SK-N-SH (cell line): Measurements from ENCODE around the gene MECP2. TPM values are rescaled to one million over a fixed set of nuclear protein-coding genes. Genes with fewer than 3 reads are reported as not detected.

Source experiments
- CTCF ChIA-PET: fragments of 300-600, 350-600 bp; formaldehyde crosslinking; extraction: SDS; loops from one replicate; lab custom pipeline; 2021; lab: Yijun Ruan, JAX
- POLR2A ChIA-PET: fragments of 350-600 bp; sonication (Branson Sonifier 250); formaldehyde crosslinking; extraction: SDS; loops from one replicate; lab custom pipeline; 2020; ENCODE audit warnings: antibody characterized with exemption, inconsistent platforms; lab: Yijun Ruan, JAX
- DNase-seq: peaks from one replicate; pipeline ENCODE4 v3.0.0; 2012
- H2AFZ ChIP-seq: fragments of 200-600 bp; sonication (generic); 2 replicates; pipeline ENCODE4 v1.8.1; 2016; ENCODE audit warnings: antibody characterized with exemption, mild to moderate bottlenecking, low read depth
- H3F3A ChIP-seq: fragments of 200-600 bp; sonication (generic); replicated peaks from 2 replicates; pipeline ENCODE3; 2016; ENCODE audit warnings: antibody characterized with exemption, mild to moderate bottlenecking; ENCODE audit not compliant: insufficient read depth
- H3K27ac ChIP-seq, 2 experiments: fragments of 200-500 bp in 1 of 2; fragments of 200-600 bp in 1 of 2; sonication (Bioruptor generic) in 1 of 2; sonication (generic), shearing (Covaris generic) in 1 of 2; 2 replicates each; pipeline versions ENCODE4 v1.5.1 to v1.6.1; 2014 to 2016; ENCODE audit warnings: low read depth in 2 of 2, inconsistent platforms in 1 of 2, low read length in 1 of 2, mild to moderate bottlenecking in 1 of 2, mixed read lengths in 1 of 2
- H3K27me3 ChIP-seq: fragments of 200-600 bp; sonication (generic), shearing (Covaris generic); 2 replicates; pipeline ENCODE4 v1.6.1; 2016; ENCODE audit warnings: mixed run types; ENCODE audit not compliant: insufficient read depth
- H3K36me3 ChIP-seq, 2 experiments: fragments of 200-500 bp in 1 of 2; fragments of 200-600 bp in 1 of 2; sonication (Bioruptor generic) in 1 of 2; sonication (generic) in 1 of 2; replicated peaks in 1 of 2; 2 replicates each; pipeline versions ENCODE3 to v1.5.1; 2014 to 2016; ENCODE audit warnings: low read length in 1 of 2, mild to moderate bottlenecking in 1 of 2; ENCODE audit not compliant: insufficient read depth in 2 of 2, control insufficient read depth in 1 of 2
- H3K4me1 ChIP-seq, 2 experiments: fragments of 200-500 bp in 1 of 2; fragments of 200-600 bp in 1 of 2; sonication (Bioruptor generic) in 1 of 2; sonication (generic), shearing (Covaris generic) in 1 of 2; 2 replicates each; pipeline versions ENCODE4 v1.5.1 to v1.6.1; 2014 to 2016; ENCODE audit warnings: low read depth in 1 of 2, low read length in 1 of 2, mixed run types in 1 of 2; ENCODE audit not compliant: insufficient read depth in 2 of 2, control insufficient read depth in 1 of 2
- H3K4me2 ChIP-seq: fragments of 200-600 bp; sonication (generic), shearing (Covaris generic); 2 replicates; pipeline ENCODE4 v1.6.1; 2017; ENCODE audit warnings: mixed run types
- H3K4me3 ChIP-seq, 2 experiments: fragments of 200-500 bp in 1 of 2; fragments of 200-600 bp in 1 of 2; sonication (Bioruptor generic) in 1 of 2; sonication (generic), shearing (Covaris generic) in 1 of 2; 2 replicates each; pipeline versions ENCODE4 v1.5.1 to v1.8.1; 2014 to 2016; ENCODE audit warnings: low read depth in 2 of 2, inconsistent platforms in 1 of 2, low read length in 1 of 2, mild to moderate bottlenecking in 1 of 2, mixed read lengths in 1 of 2, moderate library complexity in 1 of 2
- H3K79me2 ChIP-seq: fragments of 200-600 bp; sonication (generic); 2 replicates; pipeline ENCODE4 v1.8.1; 2017; ENCODE audit warnings: mild to moderate bottlenecking; ENCODE audit not compliant: insufficient read depth
- H3K9ac ChIP-seq: fragments of 200-600 bp; sonication (generic); 2 replicates; pipeline ENCODE4 v1.6.1; 2017; ENCODE audit warnings: mixed run types
- H3K9me2 ChIP-seq: fragments of 200-600 bp; sonication (generic); 2 replicates; pipeline ENCODE4 v1.6.1; 2017; ENCODE audit warnings: mixed run types
- H3K9me3 ChIP-seq: fragments of 200-600 bp; sonication (generic); 2 replicates; pipeline ENCODE4 v1.6.1; 2017; ENCODE audit warnings: mixed run types, mild to moderate bottlenecking, moderate library complexity
- H4K20me1 ChIP-seq: fragments of 200-600 bp; sonication (generic); 2 replicates; pipeline ENCODE4 v1.6.1; 2017; ENCODE audit warnings: mild to moderate bottlenecking, mixed run types; ENCODE audit not compliant: insufficient read depth
- CHD2 ChIP-seq: fragments of 150-350 bp; IDR thresholded peaks from 2 replicates; pipeline ENCODE4 v1.6.1; 2018; ENCODE audit warnings: low read length; ENCODE audit not compliant: partially characterized antibody
- CTCF ChIP-seq: fragments of 200-600 bp; sonication (generic); IDR thresholded peaks from 2 replicates; pipeline ENCODE4 v1.6.1; 2017; ENCODE audit warnings: antibody characterized with exemption, mild to moderate bottlenecking, moderate library complexity
- ELF1 ChIP-seq: IDR thresholded peaks from 2 replicates; pipeline ENCODE4 v1.4.0; 2012
- FOSL2 ChIP-seq: IDR thresholded peaks from 2 replicates; pipeline ENCODE4 v1.4.0; 2012; ENCODE audit warnings: low read depth, mild to moderate bottlenecking, moderate library complexity, borderline replicate concordance
- FOXJ3 ChIP-seq: sonication (generic); formaldehyde crosslinking; IDR thresholded peaks from 2 replicates; pipeline ENCODE4 v1.5.1; 2020; ENCODE audit warnings: mild to moderate bottlenecking, missing genetic modification reagents
- FOXM1 ChIP-seq: IDR thresholded peaks from 2 replicates; pipeline ENCODE4 v1.4.0; 2012; ENCODE audit warnings: low read depth, mild to moderate bottlenecking
- GABPA ChIP-seq: IDR thresholded peaks from 2 replicates; pipeline ENCODE4 v1.4.0; 2012; ENCODE audit warnings: low read depth, mild to moderate bottlenecking
- IRF3 ChIP-seq: fragments of 150-350 bp; IDR thresholded peaks from 2 replicates; pipeline ENCODE4 v1.6.1; 2016; ENCODE audit warnings: mild to moderate bottlenecking, low read depth, low read length
- MAX ChIP-seq: IDR thresholded peaks from 2 replicates; pipeline ENCODE4 v1.4.0; 2012; ENCODE audit warnings: low read depth
- MEF2A ChIP-seq: IDR thresholded peaks from 2 replicates; pipeline ENCODE4 v1.4.0; 2012; ENCODE audit warnings: low read depth, borderline replicate concordance
- NFIC ChIP-seq: IDR thresholded peaks from 2 replicates; pipeline ENCODE4 v1.4.0; 2012; ENCODE audit warnings: borderline replicate concordance
- NRF1 ChIP-seq: IDR thresholded peaks from 2 replicates; pipeline ENCODE4 v1.6.1; 2012; ENCODE audit warnings: low read depth, mild to moderate bottlenecking, low read length
- POLR2AphosphoS5 ChIP-seq: IDR thresholded peaks from 2 replicates; pipeline ENCODE4 v1.6.1; 2012; ENCODE audit warnings: low read depth, low read length
- RAD21 ChIP-seq: IDR thresholded peaks from 2 replicates; pipeline ENCODE4 v1.6.1; 2012; ENCODE audit warnings: mild to moderate bottlenecking, low read length
- RCOR1 ChIP-seq: fragments of 150-350 bp; IDR thresholded peaks from 2 replicates; pipeline ENCODE4 v1.6.1; 2017; ENCODE audit warnings: antibody characterized with exemption, low read length
- RXRA ChIP-seq: IDR thresholded peaks from 2 replicates; pipeline ENCODE4 v1.4.0; 2012; ENCODE audit warnings: low read depth, mild to moderate bottlenecking, borderline replicate concordance
- TAF1 ChIP-seq: IDR thresholded peaks from 2 replicates; pipeline ENCODE4 v1.6.1; 2012; ENCODE audit warnings: low read depth, mild to moderate bottlenecking, low read length, moderate library complexity, borderline replicate concordance
- YY1 ChIP-seq: IDR thresholded peaks from 2 replicates; pipeline ENCODE4 v1.4.0; 2012; ENCODE audit warnings: low read depth, mild to moderate bottlenecking
- ZBTB33 ChIP-seq: IDR thresholded peaks from 2 replicates; pipeline ENCODE4 v1.4.0; 2012; ENCODE audit warnings: low read depth, borderline replicate concordance
- WGBS: methylation state at CpG from one replicate; pipeline ENCODE4 v1.1.6; 2017; ENCODE audit warnings: low lambda C conversion rate; 5-methylcytosine and 5-hydroxymethylcytosine counted together
- polyA plus RNA-seq, 3 experiments: library from polyadenylated mRNA; depleted of rRNA; stranded (reverse); fragments of >200 nt; gene quantifications; 2 replicates each; pipeline ENCODE4 v1.2.3, GENCODE V29; 2012
- TF ChIP-seq, protein P1 (sequence below): IDR thresholded peaks from 2 replicates; pipeline ENCODE4 v1.4.0; 2012; ENCODE audit warnings: low read depth, borderline replicate concordance

MECP2 gene
- polyA plus RNA-seq, 1 of the 3 experiments (the other 2 are of a cell fraction), result 8.2 TPM

- H3K4me2 ChIP-seq, result no peak overlapping the region
- DNase-seq, result no peak
- H3F3A ChIP-seq, result no peaks in the 10 kb centered on the region
- no peaks in the 10 kb centered on the region for H3K9me2 ChIP-seq
- no peaks in the 10 kb centered on the region for H3K9me3 ChIP-seq
- WGBS, result 46% methylated on average over 11 of the region's 11 CpGs
- H3K4me3 ChIP-seq, result no peak overlapping the region
- no peaks in the 10 kb centered on the region for H4K20me1 ChIP-seq
- H2AFZ ChIP-seq, result no peak overlapping the region
- peaks cover 5 to 6% of the 10 kb centered on the region in 2 experiments; a peak in 2 of 4 replicates for H3K4me1 ChIP-seq
- H3K36me3 ChIP-seq, result no peaks in the 10 kb centered on the region
- peaks cover 9% of the 10 kb centered on the region; the same call in 1 of the 2 replicates for H3K27me3 ChIP-seq
- ChIA-PET CTCF (interaction anchor here (1.2 to 6.0 kb wide), 3 partner anchors 9 to 26 kb away, joined by 3 to 43 read pairs (median 4); no protein-coding TSS in a partner anchor), POLR2A (no interaction called here)
- H3K9ac ChIP-seq, result no peak overlapping the region
- TF ChIP-seq NRF1, result no peak
- TF ChIP-seq NFIC, result no peak
- no peak for TF ChIP-seq YY1
- no peak for TF ChIP-seq RXRA
- no peak for TF ChIP-seq FOSL2
- TF ChIP-seq CTCF, result no peak
- no peak for TF ChIP-seq ZBTB33
- no peak for TF ChIP-seq IRF3
- no peak for TF ChIP-seq RCOR1
- TF ChIP-seq, protein P1, sequence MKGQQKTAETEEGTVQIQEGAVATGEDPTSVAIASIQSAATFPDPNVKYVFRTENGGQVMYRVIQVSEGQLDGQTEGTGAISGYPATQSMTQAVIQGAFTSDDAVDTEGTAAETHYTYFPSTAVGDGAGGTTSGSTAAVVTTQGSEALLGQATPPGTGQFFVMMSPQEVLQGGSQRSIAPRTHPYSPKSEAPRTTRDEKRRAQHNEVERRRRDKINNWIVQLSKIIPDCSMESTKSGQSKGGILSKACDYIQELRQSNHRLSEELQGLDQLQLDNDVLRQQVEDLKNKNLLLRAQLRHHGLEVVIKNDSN, result no peak
- no peak for TF ChIP-seq RAD21
- TF ChIP-seq CHD2, result no peak
- TF ChIP-seq POLR2AphosphoS5, result no peak
- no peak for TF ChIP-seq MEF2A
- no peak for TF ChIP-seq TAF1
- no peak for TF ChIP-seq GABPA
- TF ChIP-seq ELF1, result no peak
- no peak for TF ChIP-seq FOXM1
- no peak for TF ChIP-seq MAX
- TF ChIP-seq FOXJ3, result no peak
- H3K79me2 ChIP-seq, result no peaks in the 10 kb centered on the region
- no peak overlapping the region for H3K27ac ChIP-seq
These were observed 93.2 kb downstream of the MECP2 start for GRCh38 chrX:154004315-154004714.
